ENCODE data around the gene SMAD2. TPM values are rescaled to one million over a fixed set of nuclear protein-coding genes. Genes with fewer than 3 reads are reported as not detected.

SMAD2 gene
- total RNA-seq, 1 donor from 2014 or later, result 51.5 TPM

- no peak for DNase-seq
These were observed 34.8 kb downstream of the SMAD2 start for GRCh38 chr18:47895565-47896250.

- no peak for DNase-seq
These were observed 36.3 kb downstream of the SMAD2 start for GRCh38 chr18:47893939-47894699.

DNA sequence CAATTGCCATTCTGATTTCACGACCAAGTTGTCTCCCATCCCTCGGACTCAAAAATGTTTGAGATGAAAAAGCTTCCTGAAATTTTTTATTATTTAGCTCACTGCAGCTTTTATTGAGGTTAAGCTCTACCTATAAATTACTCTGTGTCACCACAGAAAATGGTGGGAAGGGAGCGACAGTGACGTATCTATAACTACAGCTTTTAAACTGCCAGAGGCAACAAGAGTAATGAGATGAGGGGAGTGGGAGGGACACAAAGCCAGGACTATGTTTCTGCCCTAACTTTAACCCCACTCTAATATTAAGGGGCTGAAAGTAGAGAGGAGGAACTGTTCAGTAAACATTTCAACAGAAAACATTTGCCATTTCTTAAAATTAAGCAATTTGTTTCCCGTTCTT lies 37.4 kb downstream of the SMAD2 start:
- DNase-seq, result no peak

DNA sequence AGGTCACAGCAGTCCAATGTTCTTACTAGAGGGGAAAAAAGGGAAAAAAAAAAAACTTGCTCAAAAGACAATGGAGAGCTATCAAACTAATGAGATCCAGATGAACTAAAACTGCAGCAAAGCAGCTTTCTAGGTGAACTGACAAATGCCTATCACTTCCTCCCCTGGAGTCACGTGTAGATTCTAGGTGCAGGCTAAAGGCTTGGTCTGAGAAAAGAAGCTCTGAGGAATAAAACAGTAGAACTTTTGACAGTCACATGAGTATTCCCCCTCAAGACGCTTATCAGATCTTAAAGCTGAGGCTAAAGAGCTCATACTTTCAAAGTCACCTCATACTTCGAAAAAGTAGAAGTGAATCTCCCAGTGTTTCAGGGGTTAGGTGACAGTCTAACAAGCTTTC lies 42.3 kb downstream of the SMAD2 start:
- DNase-seq, result no peak

GRCh38 chr18:47887227-47887626 lies 43.2 kb downstream of the SMAD2 start:
- DNase-seq, result no peak

- no peak for DNase-seq
These were observed 46.6 kb downstream of the SMAD2 start for GRCh38 chr18:47883771-47884413.

DNA sequence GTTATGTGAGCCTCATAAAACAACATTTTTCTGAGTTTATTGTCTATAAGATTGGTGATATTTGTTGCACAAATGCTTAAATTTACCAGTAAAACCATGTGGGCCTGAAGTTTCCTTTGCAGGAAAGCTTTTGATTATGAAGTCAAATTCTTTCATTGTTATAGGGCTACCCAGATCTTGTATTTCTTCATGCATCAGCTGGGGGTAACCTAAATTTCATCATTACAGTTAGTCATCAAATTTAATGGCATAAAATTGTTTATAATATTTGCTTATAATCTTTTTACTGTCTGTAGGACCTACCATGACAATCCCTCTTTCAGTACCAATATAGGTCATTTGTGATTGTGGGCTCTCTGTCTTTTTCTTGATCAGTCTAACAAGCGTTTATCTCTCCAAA lies 47.8 kb downstream of the SMAD2 start:
- no peak for DNase-seq

GRCh38 chr18:47881752-47882455 lies 48.6 kb downstream of the SMAD2 start:
- no peak for DNase-seq

GRCh38 chr18:47881042-47881441 lies 49.4 kb downstream of the SMAD2 start:
- no peak for DNase-seq

DNA sequence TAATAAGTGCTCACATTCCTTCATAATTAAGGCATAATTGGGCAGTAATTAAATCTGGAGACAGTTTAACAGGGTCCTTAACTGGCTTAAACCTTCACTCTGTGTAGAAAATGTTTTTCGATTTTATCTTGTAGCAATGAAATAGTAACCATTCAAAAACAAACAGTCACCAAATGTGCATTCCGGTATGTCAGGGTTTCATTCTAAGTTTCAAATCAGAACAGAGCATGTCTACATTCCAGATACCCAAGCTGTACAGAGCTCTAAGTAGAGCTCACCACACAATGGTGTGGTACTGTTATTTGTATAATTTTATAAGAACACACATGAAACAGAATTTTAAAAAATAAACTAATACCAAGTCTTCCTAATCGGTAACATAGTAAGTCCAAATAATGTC lies 52.6 kb downstream of the SMAD2 start:
- no peak for DNase-seq

DNA sequence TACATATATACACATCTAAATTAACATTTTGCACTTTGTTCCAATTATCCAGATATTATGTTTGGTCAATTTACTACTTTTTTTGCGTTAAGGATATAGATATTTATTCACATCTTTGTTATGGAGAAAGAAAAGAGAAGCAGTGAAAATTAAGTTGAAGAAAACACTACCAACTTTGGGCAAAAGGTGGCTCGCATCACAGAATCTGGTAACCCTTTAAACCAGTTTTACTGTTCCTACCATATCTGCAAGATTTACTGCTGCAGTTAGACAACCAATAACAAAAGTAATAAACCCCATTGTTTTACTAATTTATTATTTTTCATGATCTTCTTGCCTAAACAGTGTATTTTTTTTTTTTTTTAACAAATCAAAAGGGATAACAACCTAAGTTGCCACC lies 53.6 kb downstream of the SMAD2 start:
- DNase-seq, result no peak

GRCh38 chr18:47873625-47874024 lies 56.8 kb downstream of the SMAD2 start:
- DNase-seq, result no peak

GRCh38 chr18:47872426-47872825 lies 58.0 kb downstream of the SMAD2 start:
- no peak for DNase-seq

- DNase-seq, result no peak
These were observed 59.2 kb downstream of the SMAD2 start for GRCh38 chr18:47871288-47871687.

GRCh38 chr18:47870605-47871004 lies 59.9 kb downstream of the SMAD2 start:
- DNase-seq, result no peak

- DNase-seq, result no peak
These were observed 61.7 kb downstream of the SMAD2 start for GRCh38 chr18:47868744-47869143.

DNA sequence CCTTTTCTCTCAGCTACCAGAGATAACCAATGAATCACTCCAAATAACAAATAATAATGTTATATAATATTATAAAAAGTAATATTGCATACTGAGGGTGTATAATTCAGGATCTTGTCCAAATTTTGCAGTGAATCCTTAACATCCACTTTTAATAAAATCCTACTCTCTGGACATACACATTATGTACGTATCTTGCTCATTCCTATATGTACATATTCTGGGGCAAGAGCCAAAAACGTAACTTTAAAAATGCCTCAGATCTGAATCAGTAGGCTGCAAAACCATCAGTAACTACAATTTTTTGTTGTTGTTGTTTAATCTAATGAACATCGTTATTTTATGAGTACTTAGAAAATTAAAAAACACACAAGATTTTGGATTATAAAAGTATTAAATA lies 65.3 kb downstream of the SMAD2 start:
- DNase-seq, result no peak

DNA sequence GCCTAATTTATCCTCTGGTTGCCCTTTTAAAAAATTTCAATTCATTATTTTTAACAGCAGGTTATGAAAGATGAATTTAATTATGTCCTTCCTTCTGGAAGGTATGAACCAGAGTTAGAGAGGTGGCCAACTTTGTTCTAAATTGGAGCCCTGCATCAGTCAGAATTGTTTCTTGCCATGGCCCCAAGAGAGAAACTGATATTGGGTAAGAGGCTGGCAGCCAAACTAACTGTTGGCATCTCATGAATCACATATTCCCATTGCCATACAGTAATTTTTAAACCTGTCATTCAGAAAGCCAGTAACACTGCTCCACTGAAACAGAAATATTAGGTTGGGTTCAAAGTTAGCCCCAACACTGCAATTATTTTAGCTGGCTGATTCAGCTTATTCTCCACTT lies 67.4 kb downstream of the SMAD2 start:
- no peak for DNase-seq

DNA sequence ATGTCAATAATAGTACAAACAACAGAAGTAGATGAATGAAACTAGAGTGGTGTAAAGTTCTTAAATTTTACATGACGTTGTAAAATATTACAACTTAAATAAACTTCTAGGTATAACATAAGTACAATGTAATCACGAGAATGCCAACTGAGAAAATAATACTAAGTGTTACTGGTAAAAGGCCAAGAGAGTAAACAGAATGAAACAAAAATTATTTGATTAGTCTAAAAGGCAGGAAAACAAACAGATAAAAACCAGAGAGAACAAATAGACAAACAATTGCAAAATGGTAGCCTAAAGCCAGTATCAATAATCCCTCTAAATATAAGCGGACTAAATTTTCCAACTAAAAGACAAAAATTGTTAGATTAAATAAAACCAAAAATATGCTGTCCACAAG lies 71.9 kb downstream of the SMAD2 start:
- DNase-seq, result no peak

DNA sequence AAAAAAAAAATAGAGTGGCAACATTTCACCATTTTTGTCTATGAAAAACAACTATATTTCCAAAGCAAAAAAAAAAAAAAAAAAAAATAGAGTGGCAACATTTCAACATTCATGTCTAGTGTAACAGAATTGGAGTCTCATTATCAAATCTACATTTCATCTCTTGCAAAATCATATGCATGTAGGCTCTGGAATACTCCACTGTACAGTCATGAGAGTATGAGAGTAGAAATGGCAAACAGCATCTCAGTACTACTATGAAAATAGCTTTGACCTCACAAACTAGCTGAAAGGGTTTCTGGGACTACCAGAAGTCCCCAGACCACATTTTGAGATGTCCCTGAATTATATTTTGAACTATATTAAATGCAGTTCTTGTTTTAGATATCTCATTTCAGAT lies 82.8 kb downstream of the SMAD2 start:
- DNase-seq, result no peak

DNA sequence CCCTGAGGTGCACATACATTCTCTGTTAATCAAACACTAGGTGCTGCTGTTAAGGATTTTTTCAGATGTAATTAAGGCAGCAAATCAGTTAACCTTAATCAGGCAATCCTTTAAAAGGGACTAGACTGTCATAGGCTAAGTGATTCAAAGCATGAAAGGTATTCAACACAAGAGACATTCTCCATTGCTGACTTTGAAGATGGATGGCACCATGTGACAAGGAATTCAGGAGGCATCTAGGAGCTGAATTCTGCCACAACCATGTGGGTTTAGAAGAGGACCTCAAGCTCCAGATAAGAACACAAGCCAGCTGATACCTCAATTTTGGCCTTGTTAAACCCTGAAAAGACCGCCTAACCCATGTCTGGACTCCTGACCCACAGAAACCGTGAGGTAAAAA lies 84.0 kb downstream of the SMAD2 start:
- no peak for DNase-seq

- DNase-seq, result no peak
These were observed 85.5 kb downstream of the SMAD2 start for GRCh38 chr18:47844828-47845498.

Measured in skin of body (tissue), 2 donors.